HepG2 (cell line): ENCODE data around the gene MRPL51. TPM values are rescaled to one million over a fixed set of nuclear protein-coding genes. Genes with fewer than 3 reads are reported as not detected.

Source experiments
- CBFB ChIP-seq: sonication (generic); formaldehyde crosslinking; IDR thresholded peaks from 2 replicates; pipeline ENCODE4 v1.4.0; 2020; ENCODE audit warnings: missing genetic modification reagents
- EHMT2 ChIP-seq: fragments of 200-600 bp; sonication (generic); IDR thresholded peaks from 2 replicates; pipeline ENCODE4 v1.7.0; 2017; ENCODE audit warnings: antibody characterized with exemption, low read depth, low read length, borderline replicate concordance
- GATAD2A ChIP-seq: IDR thresholded peaks from 2 replicates; pipeline ENCODE4 v1.6.1; 2016
- PCBP1 ChIP-seq: fragments of 200-400 bp; formaldehyde crosslinking; IDR thresholded peaks from 2 replicates; pipeline ENCODE4 v1.6.1; 2017; ENCODE audit warnings: mild to moderate bottlenecking, low read depth, low read length, borderline replicate concordance
- TRAFD1 ChIP-seq: sonication (generic); formaldehyde crosslinking; IDR thresholded peaks from 2 replicates; pipeline ENCODE4 v1.5.1; 2020; ENCODE audit warnings: missing genetic modification reagents, mild to moderate bottlenecking, borderline replicate concordance
- ZBED4 ChIP-seq: sonication (generic); formaldehyde crosslinking; IDR thresholded peaks from 2 replicates; pipeline ENCODE4 v1.4.0; 2020; ENCODE audit warnings: missing genetic modification reagents, borderline replicate concordance
- ZBTB40 ChIP-seq, 2 experiments: fragments of 450-650 bp in 1 of 2; sonication (generic) in 1 of 2; formaldehyde crosslinking in 1 of 2; IDR thresholded peaks; 2 replicates each; pipeline versions ENCODE4 v1.6.1 to v1.8.0; 2016 to 2022; ENCODE audit warnings: antibody characterized with exemption in 1 of 2, mild to moderate bottlenecking in 1 of 2, missing genetic modification reagents in 1 of 2
- ZNF251 ChIP-seq: sonication (generic); formaldehyde crosslinking; IDR thresholded peaks from 2 replicates; pipeline ENCODE4 v1.9.0; 2021; ENCODE audit warnings: mild to moderate bottlenecking, missing genetic modification reagents
- ZNF577 ChIP-seq: sonication (generic); formaldehyde crosslinking; IDR thresholded peaks from 2 replicates; pipeline ENCODE4 v1.4.0; 2020; ENCODE audit warnings: mild to moderate bottlenecking, low read depth, missing genetic modification reagents, borderline replicate concordance
- ZNF709 ChIP-seq: sonication (generic); formaldehyde crosslinking; IDR thresholded peaks from 2 replicates; pipeline ENCODE4 v1.5.0; 2020; ENCODE audit warnings: mild to moderate bottlenecking, missing genetic modification reagents
- ZSCAN12 ChIP-seq: sonication (generic); formaldehyde crosslinking; IDR thresholded peaks from 2 replicates; pipeline ENCODE4 v1.9.0; 2021; ENCODE audit warnings: mild to moderate bottlenecking, missing genetic modification reagents
- polyA plus RNA-seq, 8 experiments: library from polyadenylated mRNA; depleted of rRNA in 3 of 8; stranded (reverse) in 7 of 8; unstranded in 1 of 8; fragments of >200 nt; fragmentation: Illumina TruSeq in 4 of 8; extraction: Trizol in 4 of 8; gene quantifications; 2 replicates each; pipeline versions ENCODE4 v1.2.1 to v1.2.3, GENCODE V29; 2011 to 2016; ENCODE audit warnings: low read depth in 4 of 8, missing spikeins in 1 of 8, mixed read lengths in 1 of 8; ENCODE audit not compliant: insufficient read depth in 1 of 8
- total RNA-seq, 5 experiments: library from RNA; depleted of rRNA; stranded (reverse); fragments of >200 nt; fragmentation: Illumina TruSeq; extraction: Trizol; gene quantifications; 2 replicates each; pipeline ENCODE4 v1.2.3, GENCODE V29; 2016; ENCODE audit warnings: low read depth in 1 of 5

The MRPL51 gene
- total and polyA plus RNA-seq, 2 of the 13 experiments (the other 11 are each of a cell fraction or from before 2014, with no cell fraction given), result 64.8 to 278 TPM

GRCh38 chr12:6533923-6534694 lies 41.0 kb upstream of the MRPL51 start, which contains the start of gene GAPDH (continued):
- peak; percentile 33; the same call in 1 of the 2 replicates for TF ChIP-seq GATAD2A
- TF ChIP-seq ZBED4 (CRISPR knock-in tag), result peak; percentile 90
- no peak; the same call in 1 of the 2 replicates for TF ChIP-seq PCBP1
- TF ChIP-seq ZNF251 (CRISPR knock-in tag), result 0 out of 2 replicates have a peak, but pooled peaks have one; percentile 32
- TF ChIP-seq CBFB (CRISPR knock-in tag), result peak; percentile 52; the same call in 1 of the 2 replicates
- 0 out of 2 replicates have a peak, but pooled peaks have one; percentile 69 for TF ChIP-seq ZNF709 (CRISPR knock-in tag)
- no peak for TF ChIP-seq ZNF577 (CRISPR knock-in tag)
- no peak for TF ChIP-seq TRAFD1 (CRISPR knock-in tag)
- 0 out of 2 replicates have a peak, but pooled peaks have one; percentile 49 for TF ChIP-seq ZSCAN12 (CRISPR knock-in tag)
- no peak for TF ChIP-seq ZBTB40 (IDR thresholded peaks at IDR 0.05)
- TF ChIP-seq ZBTB40 (CRISPR knock-in tag; IDR thresholded peaks at IDR 0.05), result peak; percentile 50; the same call in 1 of the 2 replicates
- TF ChIP-seq EHMT2, result no peak
